H1 (cell line): Measurements from ENCODE around the gene FAT2. TPM values are rescaled to one million over a fixed set of nuclear protein-coding genes. Genes with fewer than 3 reads are reported as not detected.

ENCODE experiments used
- CTCF ChIA-PET: fragments of 300-600 bp; sonication (Branson Sonifier 250); formaldehyde crosslinking; loops from one replicate; lab custom pipeline; 2021; ENCODE audit not compliant: partially characterized antibody; lab: Charles Lee
- POLR2A ChIA-PET: fragments of 300-600 bp; sonication (Branson Sonifier 250); formaldehyde crosslinking; loops from one replicate; lab custom pipeline; 2021; ENCODE audit warnings: inconsistent platforms; ENCODE audit not compliant: partially characterized antibody; lab: Charles Lee
- DNase-seq, 2 experiments: peaks; one replicate each; pipeline versions ENCODE4 v3.0.0 to v3.0.0-alpha.2; 2010 to 2022; ENCODE audit warnings: low spot score in 2 of 2, low read depth in 1 of 2, mixed read lengths in 1 of 2
- FAIRE-seq: peaks from 2 replicates; lab custom pipeline; 2011; peaks lifted over from hg19 to GRCh38; lab: Jason Lieb, UNC
- H2AFZ ChIP-seq: 2 replicates; pipeline ENCODE4 v1.8.1; 2012; ENCODE audit warnings: low read length, inconsistent platforms
- H2AK5ac ChIP-seq: 2 replicates; pipeline ENCODE4 v1.6.1; 2013; ENCODE audit warnings: low read depth, low read length
- H2BK120ac ChIP-seq: replicated peaks from 2 replicates; pipeline ENCODE3; 2013; ENCODE audit warnings: low read depth, low read length, inconsistent platforms
- H2BK12ac ChIP-seq: 2 replicates; pipeline ENCODE4 v1.6.1; 2013; ENCODE audit warnings: low read depth, low read length
- H2BK15ac ChIP-seq: 2 replicates; pipeline ENCODE4 v1.6.1; 2013; ENCODE audit warnings: low read length
- H2BK20ac ChIP-seq: 2 replicates; pipeline ENCODE4 v1.6.1; 2013; ENCODE audit warnings: low read length
- H2BK5ac ChIP-seq: 2 replicates; pipeline ENCODE4 v1.6.1; 2013; ENCODE audit warnings: low read depth, low read length
- H3K14ac ChIP-seq: 2 replicates; pipeline ENCODE4 v1.6.1; 2013; ENCODE audit warnings: inconsistent platforms; ENCODE audit not compliant: insufficient read length
- H3K18ac ChIP-seq: 2 replicates; pipeline ENCODE4 v1.6.1; 2013; ENCODE audit warnings: low read length; ENCODE audit errors: extremely low read depth
- H3K23ac ChIP-seq: 2 replicates; pipeline ENCODE4 v1.6.1; 2013; ENCODE audit warnings: inconsistent platforms; ENCODE audit not compliant: insufficient read length
- H3K23me2 ChIP-seq: 2 replicates; pipeline ENCODE4 v1.6.1; 2013; ENCODE audit warnings: low read depth, low read length
- H3K27ac ChIP-seq: 2 replicates; pipeline ENCODE4 v1.6.1; 2011; ENCODE audit warnings: low read depth, low read length, inconsistent platforms
- H3K27me3 ChIP-seq, 4 experiments: replicated peaks in 1 of 4; 1 replicate in 1 of 4; 2 replicates in 3 of 4; pipeline versions ENCODE4 v1.6.1 to v1.8.1; 2011 to 2013; ENCODE audit warnings: low read length in 3 of 4, mild to moderate bottlenecking in 3 of 4, inconsistent platforms in 2 of 4, mixed read lengths in 2 of 4, moderate library complexity in 1 of 4; ENCODE audit not compliant: control insufficient read depth in 3 of 4, insufficient read depth in 3 of 4; ENCODE audit errors: extremely low read depth in 1 of 4
- H3K36me3 ChIP-seq, 4 experiments: 2 replicates each; pipeline versions ENCODE4 v1.6.1 to v1.8.1; 2011 to 2013; ENCODE audit warnings: mild to moderate bottlenecking in 4 of 4, low read length in 3 of 4, moderate library complexity in 2 of 4, control low read depth in 1 of 4, inconsistent platforms in 1 of 4; ENCODE audit not compliant: insufficient read depth in 4 of 4, control insufficient read depth in 2 of 4
- H3K4ac ChIP-seq: replicated peaks from 2 replicates; pipeline ENCODE3; 2013; ENCODE audit warnings: low read length, low read depth, mixed read lengths, inconsistent platforms; ENCODE audit not compliant: insufficient read length
- H3K4me1 ChIP-seq, 4 experiments: replicated peaks in 1 of 4; 1 replicate in 1 of 4; 2 replicates in 3 of 4; pipeline versions ENCODE4 v1.6.1 to v1.8.1; 2011 to 2013; ENCODE audit warnings: low read length in 3 of 4, inconsistent platforms in 2 of 4, mixed read lengths in 1 of 4; ENCODE audit not compliant: insufficient read depth in 4 of 4, control insufficient read depth in 3 of 4
- H3K4me2 ChIP-seq, 2 experiments: 2 replicates each; pipeline versions ENCODE4 v1.6.1 to v1.8.1; 2011 to 2013; ENCODE audit warnings: low read depth in 2 of 2, low read length in 2 of 2, control low read depth in 1 of 2, inconsistent platforms in 1 of 2, mild to moderate bottlenecking in 1 of 2; ENCODE audit not compliant: insufficient read depth in 1 of 2
- H3K4me3 ChIP-seq, 4 experiments: fragments of 200-600, 300-600 bp in 1 of 4; sonication (generic), shearing (Covaris generic), sonication (Bioruptor Twin) in 1 of 4; 2 replicates each; pipeline versions ENCODE4 v1.5.1 to v1.8.1; 2011 to 2016; ENCODE audit warnings: low read length in 4 of 4, low read depth in 3 of 4, control low read depth in 2 of 4, inconsistent platforms in 2 of 4, mild to moderate bottlenecking in 2 of 4, mixed read lengths in 1 of 4, moderate library complexity in 1 of 4; ENCODE audit not compliant: insufficient read depth in 2 of 4; ENCODE audit errors: extremely low read depth in 1 of 4
- H3K56ac ChIP-seq: replicated peaks from 2 replicates; pipeline ENCODE3; 2013; ENCODE audit warnings: low read depth, mild to moderate bottlenecking, mixed read lengths, low read length, inconsistent platforms; ENCODE audit not compliant: insufficient read length
- H3K79me1 ChIP-seq: 2 replicates; pipeline ENCODE4 v1.6.1; 2013; ENCODE audit warnings: low read depth, low read length, control low read depth
- H3K79me2 ChIP-seq, 2 experiments: 2 replicates each; pipeline versions ENCODE4 v1.6.1 to v1.8.1; 2012 to 2013; ENCODE audit warnings: low read length in 2 of 2, mild to moderate bottlenecking in 2 of 2, inconsistent platforms in 1 of 2; ENCODE audit not compliant: insufficient read depth in 2 of 2, control insufficient read depth in 1 of 2
- H3K9ac ChIP-seq, 4 experiments: replicated peaks in 1 of 4; 1 replicate in 1 of 4; 2 replicates in 3 of 4; pipeline versions ENCODE4 v1.6.1 to v1.8.1; 2011 to 2013; ENCODE audit warnings: low read depth in 3 of 4, low read length in 3 of 4, control low read depth in 2 of 4, mild to moderate bottlenecking in 2 of 4, moderate library complexity in 2 of 4, inconsistent platforms in 1 of 4; ENCODE audit errors: extremely low read depth in 1 of 4
- H3K9me3 ChIP-seq, 2 experiments: 2 replicates each; pipeline versions ENCODE4 v1.6.1 to v1.8.1; 2012 to 2013; ENCODE audit warnings: mild to moderate bottlenecking in 2 of 2, moderate library complexity in 2 of 2, control low read depth in 1 of 2, inconsistent platforms in 1 of 2, low read depth in 1 of 2, low read length in 1 of 2, mixed read lengths in 1 of 2; ENCODE audit not compliant: insufficient read depth in 2 of 2
- H4K20me1 ChIP-seq, 2 experiments: replicated peaks in 1 of 2; 2 replicates each; pipeline versions ENCODE3 to v1.8.1; 2011 to 2013; ENCODE audit warnings: inconsistent platforms in 2 of 2, low read length in 2 of 2, mild to moderate bottlenecking in 1 of 2; ENCODE audit not compliant: insufficient read depth in 2 of 2, control insufficient read depth in 1 of 2
- H4K5ac ChIP-seq: 2 replicates; pipeline ENCODE4 v1.6.1; 2013; ENCODE audit warnings: low read length, low read depth, mixed read lengths, inconsistent platforms; ENCODE audit not compliant: insufficient read length
- H4K8ac ChIP-seq: 2 replicates; pipeline ENCODE4 v1.8.0; 2013; ENCODE audit warnings: mild to moderate bottlenecking, moderate library complexity, low read length, inconsistent platforms; ENCODE audit not compliant: insufficient read depth; ENCODE audit errors: extremely low read depth
- H4K91ac ChIP-seq: replicated peaks from 2 replicates; pipeline ENCODE3; 2013; ENCODE audit warnings: low read length, mixed read lengths, inconsistent platforms; ENCODE audit not compliant: insufficient read length
- TAF7 ChIP-seq: optimal IDR thresholded peaks from 2 replicates; pipeline ENCODE3; 2011; ENCODE audit warnings: low read depth, mild to moderate bottlenecking, inconsistent platforms, low read length, moderate library complexity, borderline replicate concordance
- WGBS, 2 experiments: shearing (Covaris generic) in 1 of 2; methylation state at CpG; one replicate each; pipeline versions ENCODE4 v1.1.6 to v1.1.7; 2013 to 2015; ENCODE audit warnings: low lambda C conversion rate in 2 of 2, mixed read lengths in 2 of 2, inconsistent platforms in 1 of 2, low coverage in 1 of 2, missing lambda C conversion rate in 1 of 2; ENCODE audit not compliant: insufficient replicate concordance in 2 of 2, insufficient coverage in 1 of 2, insufficient read length in 1 of 2; ENCODE audit errors: extremely low coverage in 1 of 2, missing lambda C conversion rate in 1 of 2; 5-methylcytosine and 5-hydroxymethylcytosine counted together
- polyA plus RNA-seq, 7 experiments: library from polyadenylated mRNA; depleted of rRNA in 3 of 7; stranded (reverse) in 5 of 7; unstranded in 2 of 7; fragments of >200 nt in 5 of 7; fragments of 200-250 nt in 2 of 7; gene quantifications; 1 replicate in 5 of 7; 2 replicates in 1 of 7; 4 replicates in 1 of 7; pipeline versions ENCODE4 v1.2.1 to v1.2.3, GENCODE V29; 2011 to 2013; ENCODE audit warnings: missing spikeins in 2 of 7, mixed read lengths in 2 of 7
- total RNA-seq: library from RNA; stranded (reverse); fragmentation: NEBNext Ultra II Directional; extraction: Animal tissue kit (Norgen Biotek cat#: 25700); gene quantifications from 2 replicates; pipeline ENCODE4 v1.2.1, GENCODE V29; 2021

The FAT2 gene
- total and polyA plus RNA-seq, 2 of the 8 experiments (the other 6 are each of a cell fraction or from before 2014, with no cell fraction given) = 0.12 to 0.30 TPM

DNA sequence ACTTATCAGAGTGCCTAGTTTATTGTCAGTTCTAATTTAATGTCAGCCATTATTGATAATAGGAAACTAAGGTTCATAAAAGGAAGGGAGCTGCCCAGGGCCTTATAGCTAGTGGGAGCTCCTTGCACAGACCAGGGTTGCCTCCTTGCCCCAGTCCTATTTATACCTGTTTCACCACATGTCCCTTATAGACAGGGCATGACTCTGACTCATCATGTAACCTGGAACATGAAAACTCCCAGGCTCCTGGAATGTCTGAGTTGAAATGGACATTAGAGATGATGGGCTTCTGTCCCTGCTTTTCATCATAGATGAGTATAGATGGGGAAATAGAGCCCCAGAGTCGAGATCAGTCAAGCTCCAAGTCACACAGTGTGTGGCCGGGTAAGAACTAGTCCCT lies 21.1 kb downstream of the FAT2 start:
- Histone ChIP-seq H3K9me3 (no peaks in the 10 kb centered on the region), H3K23ac (no peak overlapping the region), H3K23me2 (no peaks in the 10 kb centered on the region), H3K4ac (no peak overlapping the region), H3K27ac (no peak overlapping the region), H2AFZ (no peak overlapping the region), H4K20me1 (no peaks in the 10 kb centered on the region), H3K56ac (no peak overlapping the region), H2BK12ac (no peak overlapping the region), H4K8ac (no peak overlapping the region), H3K9ac (no peak overlapping the region), H3K4me1 (peaks cover 0 to 15% (median 7%) of the 10 kb centered on the region in 4 experiments; a peak in 4 of 7 replicates), H4K5ac (no peak overlapping the region), H2BK15ac (no peak overlapping the region), H3K4me2 (peak overlapping the region in 1 of 2 experiments; percentile 56; a peak in 2 of 4 replicates), H3K14ac (no peak overlapping the region), H3K27me3 (peaks cover 0 to 16% (median 4%) of the 10 kb centered on the region in 4 experiments; a peak in 3 of 7 replicates), H4K91ac (no peak overlapping the region), H3K79me1 (no peaks in the 10 kb centered on the region), H2AK5ac (no peak overlapping the region), H3K4me3 (peak overlapping the region in 1 of 4 experiments; percentile 10; a peak in 1 of 8 replicates), H2BK5ac (no peak overlapping the region), H3K79me2 (no peaks in the 10 kb centered on the region), H3K18ac (no peak overlapping the region), H2BK120ac (no peak overlapping the region), H2BK20ac (no peak overlapping the region), H3K36me3 (no peaks in the 10 kb centered on the region)
- POLR2A ChIA-PET = interaction anchor here (0.7 kb wide), 1 partner anchor 10 kb away, joined by 3 read pairs; no protein-coding TSS in a partner anchor
- TF ChIP-seq TAF7 = no peak
- no peak for FAIRE-seq
- no peak for DNase-seq
- CTCF ChIA-PET = interaction anchor here (0.6 to 3.9 kb wide), 10 partner anchors 12 to 186 kb away, joined by 3 to 22 read pairs (median 5); no protein-coding TSS in a partner anchor
- 80% methylated on average over 2 of the region's 2 CpGs; no CpG with 5 or more reads in 1 of the 2 experiments for WGBS, 2 experiments
